Left ventricle myocardium inferior (tissue), 1 donor: Measurements from ENCODE around the gene VIPR2. TPM values are rescaled to one million over a fixed set of nuclear protein-coding genes. Genes with fewer than 3 reads are reported as not detected.

Experiments used
- DNase-seq: peaks from one replicate; pipeline ENCODE4 v3.0.0-alpha.2; 2020
- H3K27ac ChIP-seq: fragments of 200-600 bp; replicated peaks from 2 replicates; pipeline ENCODE4 v1.8.0; 2021
- H3K27me3 ChIP-seq: fragments of 200-600 bp; 2 replicates; pipeline ENCODE4 v1.8.0; 2021; ENCODE audit warnings: low read depth
- H3K36me3 ChIP-seq: fragments of 200-600 bp; 2 replicates; pipeline ENCODE4 v1.8.0; 2021
- H3K4me1 ChIP-seq: fragments of 200-600 bp; 2 replicates; pipeline ENCODE4 v1.8.0; 2021
- H3K4me3 ChIP-seq: fragments of 200-600 bp; 2 replicates; pipeline ENCODE4 v1.8.0; 2021; ENCODE audit warnings: mild to moderate bottlenecking, moderate library complexity
- H3K9me3 ChIP-seq: fragments of 200-600 bp; replicated peaks from 2 replicates; pipeline ENCODE4 v1.8.0; 2021
- intact Hi-C: fragments of 100-400 bp; cut with micrococcal nuclease; formaldehyde crosslinking; loops from one replicate; pipeline ENCODE4 v1.11.0; 2022
- total RNA-seq: library from RNA; stranded (reverse); fragmentation: NEBNext Ultra II Directional; extraction: Animal tissue kit (Norgen Biotek cat#: 25700); gene quantifications from one replicate; pipeline ENCODE4 v1.2.1, GENCODE V29; 2021
- TF ChIP-seq, protein P1 (sequence below): fragments of 200-600 bp; IDR thresholded peaks from 2 replicates; pipeline ENCODE4 v1.8.0; 2021; ENCODE audit warnings: antibody characterized with exemption, mild to moderate bottlenecking, borderline replicate concordance
- donor health status: DM: no; HTN: yes; CAD: no; lungs with severe emphysema.

The VIPR2 gene
- total RNA-seq, 1 donor from 2014 or later, result 17.5 TPM

DNA sequence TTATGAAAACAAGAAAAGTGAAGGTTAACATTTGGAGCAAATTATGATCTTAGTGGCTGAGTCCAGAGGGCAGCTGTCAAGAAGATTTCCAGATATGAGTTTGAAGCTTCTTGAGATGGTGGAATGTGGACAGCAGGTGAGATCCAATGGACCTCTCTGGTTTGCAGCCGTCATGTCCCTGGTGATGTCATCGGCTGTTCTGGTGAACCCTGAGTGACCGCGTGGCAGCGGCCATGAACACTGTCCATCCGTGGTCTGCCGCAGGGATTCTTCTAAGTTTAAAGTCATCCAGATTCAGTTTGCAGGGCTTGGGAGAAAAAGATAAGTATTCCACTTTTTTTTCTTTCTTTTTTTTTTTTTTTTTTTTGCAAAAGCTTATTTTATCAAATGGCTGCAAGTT lies 15.8 kb upstream of the VIPR2 start:
- TF ChIP-seq, protein P1, sequence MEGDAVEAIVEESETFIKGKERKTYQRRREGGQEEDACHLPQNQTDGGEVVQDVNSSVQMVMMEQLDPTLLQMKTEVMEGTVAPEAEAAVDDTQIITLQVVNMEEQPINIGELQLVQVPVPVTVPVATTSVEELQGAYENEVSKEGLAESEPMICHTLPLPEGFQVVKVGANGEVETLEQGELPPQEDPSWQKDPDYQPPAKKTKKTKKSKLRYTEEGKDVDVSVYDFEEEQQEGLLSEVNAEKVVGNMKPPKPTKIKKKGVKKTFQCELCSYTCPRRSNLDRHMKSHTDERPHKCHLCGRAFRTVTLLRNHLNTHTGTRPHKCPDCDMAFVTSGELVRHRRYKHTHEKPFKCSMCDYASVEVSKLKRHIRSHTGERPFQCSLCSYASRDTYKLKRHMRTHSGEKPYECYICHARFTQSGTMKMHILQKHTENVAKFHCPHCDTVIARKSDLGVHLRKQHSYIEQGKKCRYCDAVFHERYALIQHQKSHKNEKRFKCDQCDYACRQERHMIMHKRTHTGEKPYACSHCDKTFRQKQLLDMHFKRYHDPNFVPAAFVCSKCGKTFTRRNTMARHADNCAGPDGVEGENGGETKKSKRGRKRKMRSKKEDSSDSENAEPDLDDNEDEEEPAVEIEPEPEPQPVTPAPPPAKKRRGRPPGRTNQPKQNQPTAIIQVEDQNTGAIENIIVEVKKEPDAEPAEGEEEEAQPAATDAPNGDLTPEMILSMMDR, result no peak
- intact Hi-C loops, result no loop called here

DNA sequence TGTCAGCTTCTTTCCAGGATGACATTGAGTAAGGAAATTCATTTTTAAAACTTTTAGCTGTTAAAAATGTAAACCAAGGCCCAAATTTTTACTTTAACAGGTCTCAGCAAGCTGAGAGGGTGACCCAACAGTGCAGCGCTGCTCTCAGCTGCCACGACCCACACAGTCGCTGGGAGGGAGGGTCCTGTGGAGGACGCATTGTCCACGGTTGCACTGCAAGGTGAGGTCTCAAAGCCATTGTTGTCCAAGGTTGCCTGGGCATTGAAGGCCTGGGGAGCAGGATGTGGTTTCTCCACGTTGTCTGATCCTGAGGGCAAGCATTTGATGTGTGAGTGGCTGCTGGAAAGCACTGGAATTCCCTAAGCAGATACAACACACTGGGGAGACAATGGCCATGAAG lies 15.1 kb upstream of the VIPR2 start:
- intact Hi-C loops, result no loop called here
- H3K4me3 ChIP-seq, result no peak overlapping the region
- DNase-seq, result no peak

More for the DNA sequence above, 15.8 kb upstream of the VIPR2 start:
- Histone ChIP-seq H3K27me3 (peaks cover 12% of the 10 kb centered on the region), H3K4me1 (no peaks in the 10 kb centered on the region), H3K4me3 (no peak overlapping the region), H3K27ac (no peak overlapping the region), H3K36me3 (no peaks in the 10 kb centered on the region), H3K9me3 (no peaks in the 10 kb centered on the region)
- no peak for DNase-seq

DNA sequence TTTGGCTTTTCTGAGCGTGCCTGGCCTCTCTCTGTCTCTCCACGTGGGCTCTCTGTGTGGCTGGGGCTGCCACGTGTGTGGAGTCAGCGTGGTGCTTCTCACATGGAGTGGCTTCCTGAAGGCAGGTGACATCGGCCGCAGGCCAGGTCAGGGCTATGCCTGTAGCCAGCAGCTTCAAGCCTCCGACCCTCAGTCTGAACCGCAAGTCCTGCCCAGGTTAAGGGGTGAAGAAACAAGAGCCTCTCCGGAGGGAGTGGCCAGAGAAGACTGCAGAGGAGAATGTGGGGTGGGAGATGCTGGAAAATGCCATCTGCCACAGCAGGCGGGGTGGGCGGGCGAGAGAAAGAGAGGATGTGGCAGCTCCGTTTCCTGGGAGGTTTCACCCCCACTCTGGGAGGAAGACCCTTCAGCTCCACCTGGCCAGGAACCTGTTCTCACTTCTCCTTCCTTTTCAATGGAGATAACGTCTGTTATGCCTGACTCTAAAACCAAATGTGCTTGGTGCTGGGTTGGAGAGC lies 14.3 kb upstream of the VIPR2 start:
- no peaks in the 10 kb centered on the region for H3K9me3 ChIP-seq
- H3K36me3 ChIP-seq, result no peaks in the 10 kb centered on the region
- H3K27me3 ChIP-seq, result peaks cover 12% of the 10 kb centered on the region
- intact Hi-C loops, result no loop called here
- TF ChIP-seq, protein P1, result no peak
- H3K27ac ChIP-seq, result no peak overlapping the region
- H3K4me1 ChIP-seq, result no peaks in the 10 kb centered on the region
- no peak for DNase-seq
- H3K4me3 ChIP-seq, result no peak overlapping the region

More for the DNA sequence above, 15.1 kb upstream of the VIPR2 start:
- H3K4me1 ChIP-seq, result no peaks in the 10 kb centered on the region
- no peaks in the 10 kb centered on the region for H3K36me3 ChIP-seq
- no peak overlapping the region for H3K27ac ChIP-seq
- TF ChIP-seq, protein P1, result no peak
- H3K9me3 ChIP-seq, result no peaks in the 10 kb centered on the region
- peaks cover 12% of the 10 kb centered on the region for H3K27me3 ChIP-seq

DNA sequence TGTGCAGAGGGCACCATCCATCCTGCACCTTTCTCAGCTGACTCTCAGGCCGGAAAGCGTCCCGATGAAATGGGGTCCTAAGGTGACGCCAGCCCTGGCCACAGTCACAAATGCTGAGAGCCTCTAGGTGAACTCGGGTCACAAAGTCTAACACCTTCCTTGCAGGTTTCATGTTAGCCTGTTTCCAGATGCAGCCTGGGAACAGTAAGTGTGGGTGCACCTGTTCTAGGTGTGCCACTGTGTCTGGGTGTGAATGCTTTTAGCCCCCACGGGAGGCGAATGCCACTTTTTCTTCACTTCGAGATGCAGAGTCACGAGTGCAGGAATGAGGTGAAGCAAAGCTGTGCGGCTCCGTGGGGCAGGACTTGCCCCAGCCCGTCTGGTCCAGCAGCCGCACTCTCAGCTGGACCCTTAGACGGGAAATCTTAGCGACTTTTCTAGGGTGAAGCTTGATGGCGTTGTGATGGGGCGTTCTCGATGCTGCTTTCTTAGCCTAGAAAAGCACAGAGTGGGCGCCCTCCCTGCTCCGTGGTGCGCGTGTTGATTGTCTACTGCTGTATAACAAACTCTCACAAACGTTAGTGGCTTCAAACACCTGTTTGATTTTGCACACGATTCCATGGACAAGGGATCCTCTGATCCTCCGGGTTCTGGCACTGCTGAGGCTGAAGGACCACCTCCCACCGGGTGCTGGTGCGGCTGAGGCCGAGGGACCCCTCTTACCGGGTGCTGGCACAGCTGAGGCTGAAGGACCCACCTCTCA lies 13.6 kb upstream of the VIPR2 start:
- H3K27me3 ChIP-seq, result peaks cover 12% of the 10 kb centered on the region
- H3K36me3 ChIP-seq, result no peaks in the 10 kb centered on the region
- H3K27ac ChIP-seq, result no peak overlapping the region
- DNase-seq, result no peak
- H3K4me1 ChIP-seq, result no peaks in the 10 kb centered on the region
- TF ChIP-seq, protein P1, result no peak
- H3K4me3 ChIP-seq, result no peak overlapping the region
- intact Hi-C loops, result no loop called here
- no peaks in the 10 kb centered on the region for H3K9me3 ChIP-seq

DNA sequence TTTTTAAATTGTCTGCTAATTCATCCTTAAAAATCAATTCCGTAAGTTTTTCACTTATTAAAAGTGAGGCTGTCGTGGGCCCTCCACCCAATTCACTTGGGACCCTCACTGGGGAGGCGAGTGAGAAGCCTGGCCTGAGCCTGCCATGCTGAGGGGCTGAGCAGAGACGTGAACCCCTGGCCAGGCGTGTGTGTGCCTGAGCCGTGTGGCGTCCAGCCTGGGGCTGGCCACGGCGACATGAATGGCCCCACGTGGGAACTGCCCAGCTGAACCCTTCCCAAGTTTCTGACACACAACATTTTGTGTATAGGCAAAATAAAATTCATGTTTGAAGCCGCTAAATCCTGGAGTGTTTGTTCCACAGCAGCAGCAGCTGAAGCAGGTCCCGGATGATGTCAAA lies 13.0 kb upstream of the VIPR2 start:
- Histone ChIP-seq H3K27ac (no peak overlapping the region), H3K9me3 (no peaks in the 10 kb centered on the region), H3K36me3 (no peaks in the 10 kb centered on the region), H3K4me1 (no peaks in the 10 kb centered on the region), H3K4me3 (no peak overlapping the region), H3K27me3 (peaks cover 12% of the 10 kb centered on the region)
- TF ChIP-seq, protein P1, result no peak
- DNase-seq, result no peak
- intact Hi-C loops, result no loop called here
